Frontal cortex (tissue), 4 donors: Measurements from ENCODE around the gene PARVB. TPM values are rescaled to one million over a fixed set of nuclear protein-coding genes. Genes with fewer than 3 reads are reported as not detected.
A peak's percentile ranks its signal among the peaks of the same experiment; 100 is the strongest.
"Not testable (repeated sequence)": the region's sequence is repeated elsewhere in the genome, so short reads cannot be mapped to it uniquely, and the experiment has no call there.

Source experiments
- DNase-seq, 2 donors: peaks; one replicate each; pipeline ENCODE4 v3.0.0; 2012; ENCODE audit warnings: low spot score in 2 of 2
- FAIRE-seq: peaks from 2 replicates; lab custom pipeline; 2012; peaks lifted over from hg19 to GRCh38; lab: Jason Lieb, UNC
- total RNA-seq: library from RNA; depleted of rRNA; stranded (reverse); fragments of >200 nt; gene quantifications from one replicate; pipeline ENCODE4 v1.2.3, GENCODE V29; 2014
- donor health status: control.
- donor health status: control.
- donor health status: control.

Gene PARVB
- total RNA-seq, 1 donor from 2014 or later = 5.7 TPM

GRCh38 chr22:43996170-43996980 is 27.7 kb upstream of the PARVB start:
- no peak for FAIRE-seq
- DNase-seq = peak in 1 of 2 donors; percentile 49

GRCh38 chr22:43996981-43997265 is 27.2 kb upstream of the PARVB start:
- FAIRE-seq (no peak), DNase-seq (no peak)

GRCh38 chr22:43998679-43999264 is 25.3 kb upstream of the PARVB start:
- DNase-seq (no peak), FAIRE-seq (no peak)

- DNase-seq = no peak
- no peak for FAIRE-seq
These were observed 24.7 kb upstream of the PARVB start for GRCh38 chr22:43999378-43999777.

- FAIRE-seq (no peak), DNase-seq (no peak)
These were observed 24.0 kb upstream of the PARVB start for GRCh38 chr22:44000123-44000522.

- FAIRE-seq = no peak
- no peak for DNase-seq
These were observed 22.6 kb upstream of the PARVB start for GRCh38 chr22:44001521-44001920.

GRCh38 chr22:44002324-44002723 is 21.8 kb upstream of the PARVB start:
- FAIRE-seq = no peak

GRCh38 chr22:44002997-44003396 is 21.1 kb upstream of the PARVB start:
- FAIRE-seq (no peak), DNase-seq (no peak)

More at GRCh38 chr22:44002324-44002723, 21.8 kb upstream of the PARVB start:
- no peak for DNase-seq

- FAIRE-seq = no peak
- DNase-seq = no peak
These were observed 20.5 kb upstream of the PARVB start for GRCh38 chr22:44003405-44004103.

- no peak for FAIRE-seq
- no peak for DNase-seq
These were observed 20.0 kb upstream of the PARVB start for GRCh38 chr22:44004104-44004460.

GRCh38 chr22:44005524-44005923 is 18.6 kb upstream of the PARVB start:
- no peak for FAIRE-seq

GRCh38 chr22:44012162-44012561 is 11.9 kb upstream of the PARVB start:
- DNase-seq (no peak), FAIRE-seq (no peak)

More at GRCh38 chr22:44005524-44005923, 18.6 kb upstream of the PARVB start:
- DNase-seq = no peak

GRCh38 chr22:44012591-44012990 is 11.5 kb upstream of the PARVB start:
- FAIRE-seq = no peak

GRCh38 chr22:44014241-44014640 is 9.9 kb upstream of the PARVB start:
- FAIRE-seq (no peak), DNase-seq (no peak)

More at GRCh38 chr22:44012591-44012990, 11.5 kb upstream of the PARVB start:
- no peak for DNase-seq

- FAIRE-seq, DNase-seq: not testable (repeated sequence)
These were observed 7.5 kb upstream of the PARVB start for GRCh38 chr22:44016586-44016985.

GRCh38 chr22:44018594-44018993 is 5.5 kb upstream of the PARVB start:
- FAIRE-seq = no peak

GRCh38 chr22:44019416-44019815 is 4.7 kb upstream of the PARVB start:
- DNase-seq (no peak), FAIRE-seq (no peak)

More at GRCh38 chr22:44018594-44018993, 5.5 kb upstream of the PARVB start:
- no peak for DNase-seq

- FAIRE-seq = no peak
- DNase-seq = no peak
These were observed 4.3 kb upstream of the PARVB start for GRCh38 chr22:44019846-44020245.

- FAIRE-seq = no peak
These were observed 3.1 kb upstream of the PARVB start for GRCh38 chr22:44020981-44021380.

GRCh38 chr22:44023404-44024287 is 456 bp upstream of the PARVB start:
- DNase-seq (peak; percentile 34 to 68), FAIRE-seq (no peak)

More at GRCh38 chr22:44020981-44021380, 3.1 kb upstream of the PARVB start:
- DNase-seq = no peak
